Activated CD4-positive, alpha-beta T cell treated with anti-CD3 and anti-CD28 coated beads, Interleukin-2, amount 50 U/mL, for 16 hours (primary cell): Measurements from ENCODE around the gene ATP6V0C.

Experiments
- DNase-seq: peaks from one replicate; pipeline ENCODE4 v3.0.0-alpha.2; 2020

Gene ATP6V0C

GRCh38 chr16:2513405-2514332 lies at the start of gene ATP6V0C:
Gene ATP6V0C, plus strand, starts transcription at chr16:2513952. Its CDS starts 152 bp downstream, at chr16:2514104.
- peak; percentile 92 for DNase-seq

- DNase-seq: no peak
Observed at GRCh38 chr16:2464333-2464732, 49.4 kb upstream of the ATP6V0C start.

- DNase-seq: no peak
Observed at GRCh38 chr16:2465653-2466415, 47.9 kb upstream of the ATP6V0C start.

- DNase-seq: no peak
Observed at GRCh38 chr16:2466667-2467527, 46.9 kb upstream of the ATP6V0C start.

- peak; percentile 23 for DNase-seq
Observed at GRCh38 chr16:2467528-2468232, 46.1 kb upstream of the ATP6V0C start.

GRCh38 chr16:2468233-2468724 lies 45.5 kb upstream of the ATP6V0C start:
- DNase-seq: no peak

- DNase-seq: no peak
Observed at GRCh38 chr16:2468725-2469398, 44.9 kb upstream of the ATP6V0C start.

GRCh38 chr16:2469399-2470233 lies 44.1 kb upstream of the ATP6V0C start:
- DNase-seq: no peak

- DNase-seq: no peak
Observed at GRCh38 chr16:2470234-2470601, 43.5 kb upstream of the ATP6V0C start.

- no peak for DNase-seq
Observed at GRCh38 chr16:2470603-2471015, 43.1 kb upstream of the ATP6V0C start.

GRCh38 chr16:2471016-2471652 lies 42.6 kb upstream of the ATP6V0C start, which contains the start of gene NTN3:
Gene NTN3, plus strand, starts transcription at chr16:2471297. Its CDS starts 405 bp downstream, at chr16:2471702.
- DNase-seq: no peak

- no peak for DNase-seq
Observed at GRCh38 chr16:2471653-2472487, 41.9 kb upstream of the ATP6V0C start.

- no peak for DNase-seq
Observed at GRCh38 chr16:2472488-2472864, 41.3 kb upstream of the ATP6V0C start.

- DNase-seq: no peak
Observed at GRCh38 chr16:2472885-2473445, 40.8 kb upstream of the ATP6V0C start.

- DNase-seq: peak; percentile 20
Observed at GRCh38 chr16:2473446-2473926, 40.3 kb upstream of the ATP6V0C start.

GRCh38 chr16:2473999-2474876 lies 39.5 kb upstream of the ATP6V0C start:
- peak; percentile 57 for DNase-seq

- peak; percentile 90 for DNase-seq
Observed at GRCh38 chr16:2474877-2475412, 38.8 kb upstream of the ATP6V0C start, which contains the start of gene TBC1D24. Gene TBC1D24, plus strand, starts transcription at chr16:2475127. Its CDS starts 21,022 bp downstream, at chr16:2496149.
